ENCODE data around the gene CNOT11. TPM values are rescaled to one million over a fixed set of nuclear protein-coding genes. Genes with fewer than 3 reads are reported as not detected.
A peak's percentile ranks its signal among the peaks of the same experiment; 100 is the strongest.

The CNOT11 gene
- total and polyA plus RNA-seq, 2 of the 13 experiments (the other 11 are each of a cell fraction or from before 2014, with no cell fraction given) = 114 to 209 TPM

GRCh38 chr2:101263377-101263800, 10.7 kb downstream of the CNOT11 start (continued):
- TF ChIP-seq RERE (CRISPR knock-in tag; IDR thresholded peaks at IDR 0.05; ENCODE audit: low read depth) (no peak), CBFB (CRISPR knock-in tag; IDR thresholded peaks at IDR 0.05) (no peak), SOX6 (IDR thresholded peaks at IDR 0.05) (no peak), SOX6 (CRISPR knock-in tag; IDR thresholded peaks at IDR 0.05) (peak; percentile 53; the same call in 1 of the 2 replicates), ZNF512B (CRISPR knock-in tag; IDR thresholded peaks at IDR 0.05; ENCODE audit: borderline replicate concordance) (no peak), RARA (CRISPR knock-in tag; IDR thresholded peaks at IDR 0.05) (peak; percentile 55), RCOR2 (CRISPR knock-in tag; IDR thresholded peaks at IDR 0.05) (peak; percentile 78), CHCHD3 (CRISPR knock-in tag; IDR thresholded peaks at IDR 0.05) (no peak), GFI1 (CRISPR knock-in tag; IDR thresholded peaks at IDR 0.05; ENCODE audit: borderline replicate concordance) (0 out of 2 replicates have a peak, but pooled peaks have one; percentile 51), POGZ (CRISPR knock-in tag; IDR thresholded peaks at IDR 0.05) (peak; percentile 70), BRD4 (CRISPR knock-in tag; IDR thresholded peaks at IDR 0.05) (no peak), ZNF143 (CRISPR knock-in tag; IDR thresholded peaks at IDR 0.05) (no peak), CREB3 (CRISPR knock-in tag; IDR thresholded peaks at IDR 0.05) (no peak), JARID2 (CRISPR knock-in tag; IDR thresholded peaks at IDR 0.05; ENCODE audit: insufficient replicate concordance) (no peak), SOX5 (CRISPR knock-in tag; IDR thresholded peaks at IDR 0.05; ENCODE audit: borderline replicate concordance) (peak; percentile 50; the same call in 1 of the 2 replicates), MIXL1 (CRISPR knock-in tag; IDR thresholded peaks at IDR 0.05) (peak; percentile 67; the same call in 1 of the 2 replicates), RXRB (CRISPR knock-in tag; IDR thresholded peaks at IDR 0.05; ENCODE audit: borderline replicate concordance) (peak; percentile 80; the same call in 1 of the 2 replicates), HMGA1 (CRISPR knock-in tag; conservative IDR thresholded peaks at IDR 0.05) (no peak), SMAD1 (CRISPR knock-in tag; IDR thresholded peaks at IDR 0.05; ENCODE audit: borderline replicate concordance, low read depth) (no peak), TEAD3 (CRISPR knock-in tag; optimal IDR thresholded peaks at IDR 0.05; ENCODE audit: borderline replicate concordance) (peak; percentile 93), CENPBD1 (CRISPR knock-in tag; IDR thresholded peaks at IDR 0.05; ENCODE audit: borderline replicate concordance, low read depth) (no peak), HDAC6 (IDR thresholded peaks at IDR 0.05; ENCODE audit: low read depth, low read length) (no peak), TGIF2 (CRISPR knock-in tag; IDR thresholded peaks at IDR 0.05) (no peak)

Measured in HepG2 (cell line).